GM12878 (cell line): ENCODE results near the gene ACTR1A. TPM values are rescaled to one million over a fixed set of nuclear protein-coding genes. Genes with fewer than 3 reads are reported as not detected.
A peak's percentile ranks its signal among the peaks of the same experiment; 100 is the strongest.

ENCODE experiments used
- ATAC-seq: fragments of 200-7000 bp; cut with Tn5 transposase; 3 replicates; pipeline ENCODE4 v1.9.1; 2020; ENCODE audit warnings: mild to moderate bottlenecking, moderate library complexity
- BruUV-seq: library from RNA; stranded (reverse); fragments of 400-500 nt; replicated peaks from 2 replicates; lab custom pipeline; 2021; lab: Mats Ljungman, UMichigan
- CTCF ChIA-PET: fragments of 300-600 bp; sonication (Branson Sonifier 250); formaldehyde crosslinking; extraction: SDS; loops from one replicate; lab custom pipeline; 2021; ENCODE audit warnings: inconsistent platforms; lab: Yijun Ruan, JAX
- POLR2A ChIA-PET: fragments of 350-600 bp; formaldehyde crosslinking; extraction: SDS; loops from one replicate; lab custom pipeline; 2021; ENCODE audit warnings: inconsistent platforms; lab: Charles Lee
- RAD21 ChIA-PET: fragments of 300-600 bp; sonication (Branson Sonifier 250); formaldehyde crosslinking; loops from one replicate; lab custom pipeline; 2023; ENCODE audit warnings: antibody characterized with exemption; ENCODE audit not compliant: unreplicated experiment; lab: Charles Lee
- SMC1A ChIA-PET: fragments of 300-600 bp; sonication (Branson Sonifier 250); formaldehyde crosslinking; loops from one replicate; lab custom pipeline; 2023; ENCODE audit not compliant: unreplicated experiment, uncharacterized antibody; lab: Charles Lee
- DNase-seq: peaks from one replicate; pipeline ENCODE4 v3.0.0-alpha.2; 2011; ENCODE audit warnings: low read depth, low spot score
- FAIRE-seq: peaks from 3 replicates; lab custom pipeline; 2011; peaks lifted over from hg19 to GRCh38; lab: Jason Lieb, UNC
- H2AFZ ChIP-seq: 2 replicates; pipeline ENCODE4 v1.6.0; 2011; ENCODE audit warnings: low read depth, low read length, control low read depth; ENCODE audit not compliant: control insufficient read depth
- H3K27ac ChIP-seq: 2 replicates; pipeline ENCODE4 v1.5.1; 2011; ENCODE audit warnings: control low read depth; ENCODE audit not compliant: control insufficient read depth, insufficient read depth
- H3K27me3 ChIP-seq, 2 experiments: replicated peaks in 1 of 2; 2 replicates each; pipeline versions ENCODE4 v1.6.0 to v1.6.1; 2011; ENCODE audit warnings: low read length in 1 of 2; ENCODE audit not compliant: control insufficient read depth in 2 of 2, insufficient read depth in 2 of 2
- H3K36me3 ChIP-seq, 2 experiments: 2 replicates each; pipeline ENCODE4 v1.5.1; 2011; ENCODE audit warnings: low read length in 1 of 2; ENCODE audit not compliant: control insufficient read depth in 2 of 2, insufficient read depth in 2 of 2
- H3K4me1 ChIP-seq: 2 replicates; pipeline ENCODE4 v1.6.1; 2011; ENCODE audit warnings: mild to moderate bottlenecking, low read length, moderate library complexity, mixed read lengths; ENCODE audit not compliant: control insufficient read depth, insufficient read depth
- H3K4me2 ChIP-seq: 2 replicates; pipeline ENCODE4 v1.6.0; 2011; ENCODE audit warnings: control low read depth; ENCODE audit not compliant: control insufficient read depth, insufficient read depth
- H3K4me3 ChIP-seq: fragments of 200-600 bp; sonication (generic); 2 replicates; pipeline ENCODE4 v1.5.1; 2016
- H3K79me2 ChIP-seq: 2 replicates; pipeline ENCODE4 v1.6.0; 2011; ENCODE audit warnings: low read length; ENCODE audit not compliant: control insufficient read depth, insufficient read depth
- H3K9ac ChIP-seq: 2 replicates; pipeline ENCODE4 v1.8.0; 2011; ENCODE audit warnings: low read length, control low read depth, mixed read lengths; ENCODE audit not compliant: control insufficient read depth, insufficient read depth
- H3K9me3 ChIP-seq: replicated peaks from 3 replicates; pipeline ENCODE4 v1.5.1; 2011; ENCODE audit warnings: mild to moderate bottlenecking, low read length; ENCODE audit not compliant: control insufficient read depth, insufficient read depth
- H4K20me1 ChIP-seq: 2 replicates; pipeline ENCODE4 v1.6.0; 2011; ENCODE audit not compliant: control insufficient read depth, insufficient read depth
- BHLHE40 ChIP-seq, 2 experiments: fragments of 450-650 bp in 1 of 2; IDR thresholded peaks; 2 replicates each; pipeline ENCODE4 v1.6.1; 2011 to 2017; ENCODE audit warnings: low read depth in 2 of 2, borderline replicate concordance in 1 of 2, improper control_type of control experiment in 1 of 2, low read length in 1 of 2, mild to moderate bottlenecking in 1 of 2
- BMI1 ChIP-seq: fragments of 450-650 bp; IDR thresholded peaks from 2 replicates; pipeline ENCODE4 v1.6.1; 2016; ENCODE audit warnings: mild to moderate bottlenecking, moderate library complexity, borderline replicate concordance
- CBX3 ChIP-seq: fragments of 200-600 bp; sonication (generic); IDR thresholded peaks from 2 replicates; pipeline ENCODE4 v1.6.1; 2016; ENCODE audit warnings: low read depth, borderline replicate concordance
- CHD2 ChIP-seq: IDR thresholded peaks from 2 replicates; pipeline ENCODE4 v1.6.1; 2011; ENCODE audit warnings: low read depth, low read length, improper control_type of control experiment, borderline replicate concordance
- CREB1 ChIP-seq: IDR thresholded peaks from 2 replicates; pipeline ENCODE4 v1.6.1; 2012; ENCODE audit warnings: low read depth, mild to moderate bottlenecking, inconsistent platforms
- DPF2 ChIP-seq: fragments of 450-650 bp; IDR thresholded peaks from 2 replicates; pipeline ENCODE4 v1.6.1; 2017; ENCODE audit warnings: mild to moderate bottlenecking
- HCFC1 ChIP-seq: fragments of 150-350 bp; IDR thresholded peaks from 2 replicates; pipeline ENCODE4 v1.6.1; 2014; ENCODE audit warnings: low read length
- KDM1A ChIP-seq: fragments of 200-600 bp; sonication (generic); IDR thresholded peaks from 2 replicates; pipeline ENCODE4 v1.6.1; 2016; ENCODE audit warnings: borderline replicate concordance
- SIN3A ChIP-seq: IDR thresholded peaks from 2 replicates; pipeline ENCODE4 v1.6.1; 2012; ENCODE audit warnings: low read depth, low read length, improper control_type of control experiment
- SMAD5 ChIP-seq: IDR thresholded peaks from 2 replicates; pipeline ENCODE4 v1.6.1; 2016; ENCODE audit warnings: antibody characterized with exemption, low read depth
- TAF1 ChIP-seq: IDR thresholded peaks from 2 replicates; pipeline ENCODE4 v1.6.1; 2011; ENCODE audit warnings: mild to moderate bottlenecking, low read depth, low read length, borderline replicate concordance
- WGBS: methylation state at CpG from one replicate; pipeline ENCODE4 v1.1.6; 2016; ENCODE audit warnings: low lambda C conversion rate; ENCODE audit not compliant: insufficient replicate concordance, insufficient coverage; ENCODE audit errors: missing lambda C conversion rate; 5-methylcytosine and 5-hydroxymethylcytosine counted together
- in situ Hi-C: fragments of 300-500 bp; cut with MboI; formaldehyde crosslinking; loops from 9 replicates; pipeline ENCODE4 v1.14.3; 2018; ENCODE audit warnings: mixed read lengths
- intact Hi-C: fragments of 100-400 bp; cut with micrococcal nuclease; formaldehyde crosslinking; loops from one replicate; pipeline ENCODE4 v1.14.2; 2022; ENCODE audit not compliant: unreplicated experiment
- polyA plus RNA-seq, 11 experiments: library from polyadenylated mRNA; depleted of rRNA in 4 of 11; unstranded in 6 of 11; stranded (reverse) in 5 of 11; fragments of >200 nt; fragmentation: Nextera tagmentation in 4 of 11; fragmentation: Illumina TruSeq in 1 of 11; extraction: Ambion mirVana in 4 of 11; extraction: Trizol in 1 of 11; gene quantifications; 1 replicate in 1 of 11; 2 replicates in 10 of 11; pipeline versions ENCODE4 v1.2.1 to v1.2.3, GENCODE V29; 2011 to 2016; ENCODE audit warnings: inconsistent platforms in 2 of 11, missing spikeins in 2 of 11, low read depth in 1 of 11
- total RNA-seq, 4 experiments: library from RNA; depleted of rRNA in 3 of 4; stranded (reverse); fragments of >200 nt in 3 of 4; fragmentation: Illumina TruSeq in 1 of 4; extraction: Trizol in 1 of 4; gene quantifications; 2 replicates each; pipeline versions ENCODE4 v1.2.1 to v1.2.3, GENCODE V29; 2013 to 2021
- TF ChIP-seq, protein P1 (sequence below): fragments of 450-650 bp; IDR thresholded peaks from 2 replicates; pipeline ENCODE4 v1.6.1; 2016; ENCODE audit warnings: mild to moderate bottlenecking, moderate library complexity, borderline replicate concordance
- TF ChIP-seq, protein P2 (sequence below): fragments of 450-650 bp; IDR thresholded peaks from 2 replicates; pipeline ENCODE4 v1.6.1; 2016; ENCODE audit warnings: mild to moderate bottlenecking
- TF ChIP-seq, protein P3 (sequence below): IDR thresholded peaks from 2 replicates; pipeline ENCODE4 v1.6.1; 2011; ENCODE audit warnings: mild to moderate bottlenecking, low read depth, low read length, moderate library complexity; ENCODE audit not compliant: insufficient replicate concordance
- TF ChIP-seq, protein P4 (sequence below): fragments of 450-650 bp; IDR thresholded peaks from 2 replicates; pipeline ENCODE4 v1.6.1; 2017; ENCODE audit warnings: mild to moderate bottlenecking

ACTR1A gene
- total and polyA plus RNA-seq, 10 of the 15 experiments (the other 5 are each of a cell fraction or from before 2014, with no cell fraction given): 43.0 to 110 (median 78.9) TPM

DNA sequence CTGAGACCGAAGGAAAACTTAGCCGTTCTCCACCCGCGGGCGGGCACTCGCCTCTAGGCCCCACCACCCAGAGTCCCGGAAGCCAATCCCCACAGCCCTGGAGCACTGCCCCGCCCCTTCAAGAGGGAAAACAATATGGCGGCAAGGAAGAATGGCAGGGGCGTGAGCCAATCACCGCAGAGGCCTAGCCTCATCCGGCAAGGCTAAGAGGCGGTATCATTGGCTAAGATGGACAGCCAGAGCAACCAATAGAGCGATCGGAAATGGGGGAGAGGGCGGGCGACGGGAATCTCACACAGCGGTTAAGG, 529 bp downstream of the ACTR1A start:
- peak overlapping the region; percentile 72 for H3K27ac ChIP-seq
- no peaks in the 10 kb centered on the region for H3K36me3 ChIP-seq
- DNase-seq (peak; percentile 94), FAIRE-seq (peak; percentile 95), ATAC-seq (peak; percentile 85)
- H3K9ac ChIP-seq: peak overlapping the region; percentile 84
- H3K79me2 ChIP-seq: peaks cover 57% of the 10 kb centered on the region
- intact Hi-C loops (loop anchor here (1.0 to 10.0 kb wide), 4 partner anchors 51 to 213 kb away; partner anchors contain the start of genes ARL3, C10orf95 and SFXN2), in situ Hi-C loops (no loop called here)
- H3K4me1 ChIP-seq: peaks cover 7% of the 10 kb centered on the region; the same call in 1 of the 2 replicates
- RAD21 ChIA-PET: interaction anchor here (0.6 to 4.7 kb wide), 15 partner anchors 10 to 831 kb away, joined by 3 to 206 read pairs (median 4); partner anchors contain the start of genes C10orf95, FBXL15 and TRIM8
- no peaks in the 10 kb centered on the region for H3K9me3 ChIP-seq
- POLR2A ChIA-PET: interaction anchor here (0.6 to 3.8 kb wide), 10 partner anchors 39 to 257 kb away, joined by 3 to 24 read pairs (median 4); partner anchors contain the start of gene GBF1
- H4K20me1 ChIP-seq: no peaks in the 10 kb centered on the region
- peak overlapping the region; percentile 89 for H2AFZ ChIP-seq
- under 1% methylated on average over 19 of the region's 19 CpGs for WGBS
- H3K27me3 ChIP-seq: no peaks in the 10 kb centered on the region
- BruUV-seq: no TSS peak
- H3K4me2 ChIP-seq: no peak overlapping the region; the same call in 1 of the 2 replicates
- SMC1A ChIA-PET: interaction anchor here (0.6 to 8.9 kb wide), 12 partner anchors 10 to 272 kb away, joined by 3 to 137 read pairs (median 4); no protein-coding TSS in a partner anchor
- H3K4me3 ChIP-seq: peak overlapping the region; percentile 84
- CTCF ChIA-PET: interaction anchor here (0.6 to 14.7 kb wide), 21 partner anchors 10 to 174 kb away, joined by 3 to 325 read pairs (median 5); partner anchors contain the start of genes C10orf95 and CUEDC2
- TF ChIP-seq HCFC1 (0 out of 2 replicates have a peak, but pooled peaks have one; percentile 46), CBX3 (no peak), CREB1 (peak; percentile 86), KDM1A (no peak), BMI1 (no peak), CHD2 (peak; percentile 95), TAF1 (0 out of 2 replicates have a peak, but pooled peaks have one; percentile 38), DPF2 (peak; percentile 100), SMAD5 (no peak), SIN3A (no peak; the same call in 1 of the 2 replicates), BHLHE40 (IDR thresholded peaks at IDR 0.05; ENCODE audit: borderline replicate concordance in 1 of 2, low read depth in 2 of 2, low read length in 1 of 2) (no peak)
- TF ChIP-seq, protein P1, sequence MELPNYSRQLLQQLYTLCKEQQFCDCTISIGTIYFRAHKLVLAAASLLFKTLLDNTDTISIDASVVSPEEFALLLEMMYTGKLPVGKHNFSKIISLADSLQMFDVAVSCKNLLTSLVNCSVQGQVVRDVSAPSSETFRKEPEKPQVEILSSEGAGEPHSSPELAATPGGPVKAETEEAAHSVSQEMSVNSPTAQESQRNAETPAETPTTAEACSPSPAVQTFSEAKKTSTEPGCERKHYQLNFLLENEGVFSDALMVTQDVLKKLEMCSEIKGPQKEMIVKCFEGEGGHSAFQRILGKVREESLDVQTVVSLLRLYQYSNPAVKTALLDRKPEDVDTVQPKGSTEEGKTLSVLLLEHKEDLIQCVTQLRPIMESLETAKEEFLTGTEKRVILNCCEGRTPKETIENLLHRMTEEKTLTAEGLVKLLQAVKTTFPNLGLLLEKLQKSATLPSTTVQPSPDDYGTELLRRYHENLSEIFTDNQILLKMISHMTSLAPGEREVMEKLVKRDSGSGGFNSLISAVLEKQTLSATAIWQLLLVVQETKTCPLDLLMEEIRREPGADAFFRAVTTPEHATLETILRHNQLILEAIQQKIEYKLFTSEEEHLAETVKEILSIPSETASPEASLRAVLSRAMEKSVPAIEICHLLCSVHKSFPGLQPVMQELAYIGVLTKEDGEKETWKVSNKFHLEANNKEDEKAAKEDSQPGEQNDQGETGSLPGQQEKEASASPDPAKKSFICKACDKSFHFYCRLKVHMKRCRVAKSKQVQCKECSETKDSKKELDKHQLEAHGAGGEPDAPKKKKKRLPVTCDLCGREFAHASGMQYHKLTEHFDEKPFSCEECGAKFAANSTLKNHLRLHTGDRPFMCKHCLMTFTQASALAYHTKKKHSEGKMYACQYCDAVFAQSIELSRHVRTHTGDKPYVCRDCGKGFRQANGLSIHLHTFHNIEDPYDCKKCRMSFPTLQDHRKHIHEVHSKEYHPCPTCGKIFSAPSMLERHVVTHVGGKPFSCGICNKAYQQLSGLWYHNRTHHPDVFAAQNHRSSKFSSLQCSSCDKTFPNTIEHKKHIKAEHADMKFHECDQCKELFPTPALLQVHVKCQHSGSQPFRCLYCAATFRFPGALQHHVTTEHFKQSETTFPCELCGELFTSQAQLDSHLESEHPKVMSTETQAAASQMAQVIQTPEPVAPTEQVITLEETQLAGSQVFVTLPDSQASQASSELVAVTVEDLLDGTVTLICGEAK: peak; percentile 82; the same call in 1 of the 2 replicates
- TF ChIP-seq, protein P2, sequence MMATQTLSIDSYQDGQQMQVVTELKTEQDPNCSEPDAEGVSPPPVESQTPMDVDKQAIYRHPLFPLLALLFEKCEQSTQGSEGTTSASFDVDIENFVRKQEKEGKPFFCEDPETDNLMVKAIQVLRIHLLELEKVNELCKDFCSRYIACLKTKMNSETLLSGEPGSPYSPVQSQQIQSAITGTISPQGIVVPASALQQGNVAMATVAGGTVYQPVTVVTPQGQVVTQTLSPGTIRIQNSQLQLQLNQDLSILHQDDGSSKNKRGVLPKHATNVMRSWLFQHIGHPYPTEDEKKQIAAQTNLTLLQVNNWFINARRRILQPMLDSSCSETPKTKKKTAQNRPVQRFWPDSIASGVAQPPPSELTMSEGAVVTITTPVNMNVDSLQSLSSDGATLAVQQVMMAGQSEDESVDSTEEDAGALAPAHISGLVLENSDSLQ: peak; percentile 100
- TF ChIP-seq, protein P3, sequence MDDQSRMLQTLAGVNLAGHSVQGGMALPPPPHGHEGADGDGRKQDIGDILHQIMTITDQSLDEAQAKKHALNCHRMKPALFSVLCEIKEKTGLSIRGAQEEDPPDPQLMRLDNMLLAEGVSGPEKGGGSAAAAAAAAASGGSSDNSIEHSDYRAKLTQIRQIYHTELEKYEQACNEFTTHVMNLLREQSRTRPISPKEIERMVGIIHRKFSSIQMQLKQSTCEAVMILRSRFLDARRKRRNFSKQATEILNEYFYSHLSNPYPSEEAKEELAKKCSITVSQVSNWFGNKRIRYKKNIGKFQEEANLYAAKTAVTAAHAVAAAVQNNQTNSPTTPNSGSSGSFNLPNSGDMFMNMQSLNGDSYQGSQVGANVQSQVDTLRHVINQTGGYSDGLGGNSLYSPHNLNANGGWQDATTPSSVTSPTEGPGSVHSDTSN: peak; percentile 100
- TF ChIP-seq, protein P4, sequence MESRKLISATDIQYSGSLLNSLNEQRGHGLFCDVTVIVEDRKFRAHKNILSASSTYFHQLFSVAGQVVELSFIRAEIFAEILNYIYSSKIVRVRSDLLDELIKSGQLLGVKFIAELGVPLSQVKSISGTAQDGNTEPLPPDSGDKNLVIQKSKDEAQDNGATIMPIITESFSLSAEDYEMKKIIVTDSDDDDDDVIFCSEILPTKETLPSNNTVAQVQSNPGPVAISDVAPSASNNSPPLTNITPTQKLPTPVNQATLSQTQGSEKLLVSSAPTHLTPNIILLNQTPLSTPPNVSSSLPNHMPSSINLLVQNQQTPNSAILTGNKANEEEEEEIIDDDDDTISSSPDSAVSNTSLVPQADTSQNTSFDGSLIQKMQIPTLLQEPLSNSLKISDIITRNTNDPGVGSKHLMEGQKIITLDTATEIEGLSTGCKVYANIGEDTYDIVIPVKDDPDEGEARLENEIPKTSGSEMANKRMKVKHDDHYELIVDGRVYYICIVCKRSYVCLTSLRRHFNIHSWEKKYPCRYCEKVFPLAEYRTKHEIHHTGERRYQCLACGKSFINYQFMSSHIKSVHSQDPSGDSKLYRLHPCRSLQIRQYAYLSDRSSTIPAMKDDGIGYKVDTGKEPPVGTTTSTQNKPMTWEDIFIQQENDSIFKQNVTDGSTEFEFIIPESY: peak; percentile 16; the same call in 1 of the 2 replicates
